Esophagus mucosa (tissue), 1 donor: ENCODE results near the gene MVB12A. TPM values are rescaled to one million over a fixed set of nuclear protein-coding genes. Genes with fewer than 3 reads are reported as not detected.

Source experiments
- ATAC-seq: fragments of 200-7000 bp; cut with Tn5 transposase; one replicate; pipeline ENCODE4 v1.9.1; 2020
- total RNA-seq: library from RNA; stranded (reverse); gene quantifications from one replicate; pipeline ENCODE4 v1.2.4, GENCODE V29; 2023
- donor health status: DM: yes; HTN: yes; CAD: no.

MVB12A gene
- total RNA-seq, 1 donor from 2014 or later, result 49.9 TPM

- ATAC-seq, result peak; percentile 77
Measured at GRCh38 chr19:17405250-17406045, 14.4 kb upstream of the MVB12A start, which contains the start of gene BST2. Gene BST2 (minus strand): TSS chr19:17405630. CDS start chr19:17405575, 55 bp downstream.

DNA sequence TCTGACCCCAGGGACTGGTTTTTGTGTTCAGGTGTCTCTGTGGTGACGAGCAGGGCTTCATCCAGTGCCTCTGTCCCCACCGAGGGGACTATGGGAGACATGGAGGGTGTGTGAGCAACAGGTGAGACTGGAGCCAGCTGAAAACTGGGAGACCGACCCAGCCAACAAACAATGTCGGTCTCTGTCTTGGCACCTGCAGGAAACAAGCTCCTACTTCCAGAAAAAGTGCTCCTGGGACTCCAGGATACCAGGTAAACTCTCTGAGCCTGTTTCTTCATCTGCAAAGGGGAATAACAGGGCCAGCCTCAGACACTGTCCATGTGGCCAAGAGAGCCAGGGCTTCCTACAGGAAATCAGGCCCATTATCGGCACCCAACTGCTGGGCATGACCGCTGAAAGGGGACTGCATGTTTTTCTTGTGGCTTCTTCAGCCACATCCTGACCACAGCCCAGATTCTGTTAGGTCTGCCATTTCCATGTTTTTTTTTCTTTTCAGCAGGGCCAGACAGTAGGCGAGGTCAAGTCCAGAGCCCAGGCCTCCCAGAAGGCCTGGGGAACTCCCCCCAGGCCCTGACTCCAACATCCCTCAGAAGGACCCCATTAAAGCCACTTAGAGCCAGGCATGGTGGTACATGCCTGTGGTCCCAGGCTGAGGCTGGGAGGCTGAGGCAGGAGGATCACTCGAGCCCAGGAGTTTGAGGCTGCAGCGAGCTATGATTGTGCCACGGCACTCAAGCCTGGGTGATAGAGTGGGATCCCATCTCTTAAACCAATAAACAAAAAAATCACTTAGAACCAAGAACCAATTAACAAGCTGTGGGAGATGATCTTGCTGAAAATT, 13.6 kb upstream of the MVB12A start:
- no peak for ATAC-seq

- ATAC-seq, result no peak
Measured at GRCh38 chr19:17406887-17407196, 13.0 kb upstream of the MVB12A start.

- no peak for ATAC-seq
Measured at GRCh38 chr19:17409990-17410389, 9.9 kb upstream of the MVB12A start.

GRCh38 chr19:17411801-17412200, 8.0 kb upstream of the MVB12A start:
- ATAC-seq, result no peak

GRCh38 chr19:17414097-17414496, 5.8 kb upstream of the MVB12A start:
- ATAC-seq, result no peak

DNA sequence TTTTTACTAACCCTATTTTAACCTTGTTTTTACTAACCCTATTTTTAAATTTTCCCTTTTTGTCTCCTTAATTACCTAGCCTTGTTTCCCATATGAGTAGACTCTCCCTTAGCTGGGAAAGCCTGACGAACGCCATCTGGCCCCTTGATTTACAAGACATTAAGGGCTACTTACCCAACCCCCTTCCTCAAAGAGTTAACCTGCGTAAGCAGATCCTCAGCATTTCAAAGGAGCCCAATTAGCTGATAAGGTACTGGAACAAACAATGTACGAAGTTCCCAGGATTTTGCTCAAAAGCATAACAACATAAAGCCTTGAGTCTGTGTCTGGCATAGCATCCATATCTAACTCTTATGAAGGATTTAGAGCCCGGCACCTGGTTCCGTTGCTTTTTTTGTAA, 4.7 kb upstream of the MVB12A start:
- no peak for ATAC-seq

DNA sequence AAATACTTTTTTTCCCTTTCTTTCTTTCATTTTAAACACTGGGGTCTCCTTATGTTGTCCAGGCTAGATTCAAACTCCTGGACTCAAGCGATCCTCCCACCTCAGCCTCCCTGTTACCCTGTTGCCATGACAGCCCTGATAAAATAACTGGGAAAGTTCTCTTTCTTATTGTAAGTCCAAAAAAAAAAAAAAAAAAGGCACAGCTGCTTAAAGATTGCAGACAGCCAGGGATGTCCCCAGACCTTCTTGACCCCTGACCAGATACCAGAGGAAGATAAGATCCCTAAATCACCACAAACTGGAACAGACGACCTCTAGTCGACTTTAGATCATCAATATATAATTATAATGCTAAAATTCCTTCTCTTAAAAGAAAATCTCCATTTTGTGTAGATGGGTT, 1.1 kb upstream of the MVB12A start:
- no peak for ATAC-seq

DNA sequence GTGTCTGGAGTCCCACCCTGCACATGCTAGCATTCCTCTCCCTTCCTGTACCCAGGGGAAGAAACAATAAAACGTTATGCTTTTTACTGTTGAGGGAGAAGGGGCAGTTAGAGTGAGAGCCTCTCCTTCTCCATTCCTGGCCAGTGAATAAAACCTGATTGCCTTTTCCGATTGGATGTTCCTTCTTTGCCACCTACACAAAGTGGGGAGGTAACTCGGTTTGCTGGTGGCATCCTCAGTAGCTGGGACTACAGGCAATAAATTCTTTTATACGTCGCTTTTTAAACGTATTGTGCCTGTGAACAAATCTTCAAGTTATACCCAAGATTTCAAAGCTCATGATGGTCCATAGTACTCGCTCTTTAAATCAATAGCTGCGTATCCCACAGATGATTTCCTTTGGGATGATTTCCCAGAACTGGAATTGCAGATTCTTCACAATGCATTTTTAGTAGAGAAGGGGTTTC, 660 bp upstream of the MVB12A start:
- ATAC-seq, result no peak

DNA sequence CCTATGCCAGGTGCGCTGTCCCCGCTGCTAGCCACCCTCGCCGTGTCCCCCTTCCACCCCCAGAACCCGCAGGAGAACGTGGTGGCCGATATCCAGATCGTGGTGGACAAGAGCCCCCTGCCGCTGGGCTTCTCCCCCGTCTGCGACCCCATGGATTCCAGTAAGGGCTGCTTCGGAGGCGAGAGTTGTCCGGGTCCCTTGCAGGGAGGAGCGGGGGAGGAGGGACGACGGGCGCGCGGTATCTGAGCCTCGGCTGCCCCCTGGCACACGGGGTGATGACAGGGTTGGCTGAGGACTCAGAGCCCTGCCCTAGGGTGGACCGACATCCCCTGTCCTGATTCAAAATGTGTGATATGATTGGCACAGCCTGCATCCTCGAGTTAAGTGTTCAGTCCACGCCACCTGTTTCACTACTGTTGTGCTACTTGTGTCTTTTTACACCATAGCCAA, 653 bp downstream of the MVB12A start:
- peak; percentile 56 for ATAC-seq

- no peak for ATAC-seq
Measured at GRCh38 chr19:17421942-17422341, 2.1 kb downstream of the MVB12A start.

- ATAC-seq, result no peak
Measured at GRCh38 chr19:17423429-17424208, 3.8 kb downstream of the MVB12A start.

GRCh38 chr19:17424743-17425365, 5.0 kb downstream of the MVB12A start:
- ATAC-seq, result no peak

DNA sequence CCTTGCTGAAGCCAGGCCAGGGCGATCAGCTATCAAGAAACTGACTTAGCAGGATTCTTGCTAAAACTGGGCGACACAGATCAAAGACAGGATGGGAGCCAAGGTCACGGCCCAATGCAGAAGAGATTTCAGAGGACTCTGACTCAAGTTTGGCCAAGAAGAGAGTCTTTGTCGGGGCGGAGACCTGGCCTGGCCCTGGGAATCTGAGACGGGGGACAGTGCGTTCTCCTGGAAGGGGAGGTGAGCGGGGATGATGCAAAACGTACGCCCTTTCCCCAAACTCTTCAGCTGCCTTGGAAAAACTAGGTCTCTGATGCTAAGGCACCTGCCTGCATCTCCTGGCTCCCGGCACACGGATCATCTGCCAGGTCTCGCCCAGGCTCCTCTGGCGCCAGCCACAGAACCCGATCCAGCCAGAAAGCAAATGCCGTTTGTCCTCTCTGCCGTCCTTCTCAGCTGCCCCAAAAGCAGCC, 9.8 kb downstream of the MVB12A start:
- peak; percentile 42 for ATAC-seq

- no peak for ATAC-seq
Measured at GRCh38 chr19:17431417-17431816, 11.6 kb downstream of the MVB12A start.

GRCh38 chr19:17435218-17435617, 15.4 kb downstream of the MVB12A start:
- no peak for ATAC-seq

DNA sequence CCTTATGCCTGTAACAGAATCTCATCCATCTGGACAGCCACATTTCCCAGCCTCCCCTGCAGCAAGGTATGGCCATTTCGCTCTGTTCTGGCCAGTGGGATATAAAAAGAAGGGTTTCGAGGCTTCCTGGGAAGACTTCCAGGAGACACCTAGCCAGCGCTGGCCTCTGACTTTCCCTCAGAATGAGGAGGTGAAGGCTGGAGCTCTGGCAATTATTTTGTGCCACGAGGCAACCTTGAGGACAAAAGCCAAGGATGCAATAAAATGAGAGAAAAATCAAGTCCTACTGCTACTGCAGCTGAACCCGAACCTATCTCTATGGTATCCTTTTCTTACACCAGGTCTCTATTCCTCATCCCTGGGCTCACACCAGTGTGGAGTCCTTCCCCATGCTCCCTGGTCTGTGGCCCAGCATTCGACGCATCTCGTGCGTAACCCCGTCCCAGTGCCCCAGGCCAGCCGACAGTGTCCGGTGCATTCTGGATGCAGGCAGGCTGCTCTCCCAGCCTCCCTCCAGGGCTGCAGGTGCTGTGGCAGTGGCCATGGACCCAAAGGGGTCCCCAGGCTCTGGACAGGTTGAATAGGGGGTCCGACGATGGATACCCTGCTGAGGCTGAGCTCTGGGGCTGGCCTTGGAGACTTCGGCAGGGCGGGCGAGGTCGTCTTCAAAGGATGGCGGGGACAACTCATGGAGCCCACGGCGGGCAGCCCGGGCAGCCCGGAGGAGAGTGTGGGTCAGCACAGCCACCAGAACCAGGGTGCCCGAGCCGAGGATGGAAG, 16.4 kb downstream of the MVB12A start:
- no peak for ATAC-seq

DNA sequence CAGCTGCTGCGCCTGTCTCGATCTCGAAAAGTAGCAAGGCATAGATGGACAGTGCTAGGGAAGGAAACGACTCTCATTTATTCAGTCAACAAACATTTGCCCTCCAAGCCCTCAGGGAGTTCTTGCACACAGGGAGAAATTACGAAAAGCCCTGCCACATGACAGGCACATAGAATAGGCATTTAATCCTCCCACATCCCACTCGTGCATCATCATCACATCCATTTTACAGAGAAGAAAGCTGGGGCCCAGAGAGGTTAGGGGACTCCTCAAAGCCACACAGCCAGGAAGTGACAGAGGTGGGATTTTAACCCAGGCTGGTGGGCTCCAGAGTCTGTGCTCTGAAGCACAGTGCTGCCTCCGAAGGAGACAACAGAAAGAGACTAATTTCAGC, 17.0 kb downstream of the MVB12A start:
- ATAC-seq, result no peak

DNA sequence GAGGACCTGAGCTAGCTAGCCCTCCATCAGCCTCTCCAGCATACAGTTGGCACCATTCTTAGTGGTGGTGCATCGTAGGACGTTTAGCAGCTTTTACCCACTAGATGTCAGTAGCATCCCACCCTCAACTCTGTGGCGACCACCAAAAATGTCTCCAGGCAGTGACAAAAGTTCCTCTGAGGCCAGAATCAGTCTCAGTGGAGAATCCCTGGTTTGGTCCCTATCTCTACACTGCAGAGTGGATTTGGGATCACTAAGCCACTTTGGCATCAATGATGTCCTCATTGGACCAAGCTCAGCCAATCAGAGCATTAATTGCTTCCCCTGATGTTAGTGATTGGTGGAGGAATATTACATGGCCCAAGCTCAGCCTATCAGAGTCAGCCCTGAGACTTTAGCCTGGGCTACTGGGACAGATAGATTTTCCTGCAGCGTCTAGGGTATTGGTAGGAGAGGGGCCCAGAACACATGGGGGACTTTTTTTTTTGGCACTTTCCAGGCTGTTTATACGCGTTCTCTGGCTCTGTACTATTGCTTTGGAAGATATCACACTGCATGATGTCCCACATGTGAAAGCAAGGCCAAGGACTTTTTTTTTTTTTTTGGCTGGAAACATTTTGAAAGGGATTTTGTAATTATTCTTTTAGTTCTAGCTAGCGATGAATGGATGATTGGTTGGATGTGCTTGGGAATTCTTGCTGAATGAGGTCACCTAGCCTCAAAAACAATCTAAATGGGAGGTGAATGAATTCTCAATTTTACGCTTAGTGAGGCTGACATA, 21.6 kb downstream of the MVB12A start:
- ATAC-seq, result peak; percentile 62

- ATAC-seq, result no peak
Measured at GRCh38 chr19:17445526-17446165, 25.8 kb downstream of the MVB12A start.
